H9 (cell line): Measurements from ENCODE around the gene LGALS12. TPM values are rescaled to one million over a fixed set of nuclear protein-coding genes. Genes with fewer than 3 reads are reported as not detected.

Experiments used
- DNase-seq: peaks from one replicate; pipeline ENCODE4 v3.0.0-alpha.2; 2017
- H2AFZ ChIP-seq: one replicate; pipeline ENCODE4 v1.6.1; 2013; ENCODE audit warnings: mild to moderate bottlenecking, low read length, control low read depth, moderate library complexity
- H2AK5ac ChIP-seq: 2 replicates; pipeline ENCODE4 v1.6.1; 2013; ENCODE audit warnings: low read length, control low read depth, mixed read lengths; ENCODE audit not compliant: insufficient read length
- H2BK120ac ChIP-seq: one replicate; pipeline ENCODE4 v1.6.1; 2013; ENCODE audit warnings: low read depth, mild to moderate bottlenecking, low read length, control low read depth, inconsistent platforms; ENCODE audit not compliant: poor library complexity, severe bottlenecking
- H2BK12ac ChIP-seq: 2 replicates; pipeline ENCODE4 v1.6.1; 2013; ENCODE audit warnings: low read length, control low read depth, mixed read lengths, low read depth; ENCODE audit not compliant: insufficient read length
- H2BK15ac ChIP-seq: 2 replicates; pipeline ENCODE4 v1.6.1; 2013; ENCODE audit warnings: low read depth, low read length, control low read depth
- H2BK20ac ChIP-seq: one replicate; pipeline ENCODE4 v1.6.1; 2013; ENCODE audit warnings: low read depth, mild to moderate bottlenecking, low read length, control low read depth, inconsistent platforms; ENCODE audit not compliant: poor library complexity, severe bottlenecking
- H2BK5ac ChIP-seq: 2 replicates; pipeline ENCODE4 v1.6.1; 2013; ENCODE audit warnings: low read length, control low read depth, mixed read lengths; ENCODE audit not compliant: insufficient read length
- H3K14ac ChIP-seq: 2 replicates; pipeline ENCODE4 v1.6.1; 2013; ENCODE audit warnings: low read length, control low read depth; ENCODE audit not compliant: insufficient read depth
- H3K18ac ChIP-seq: 2 replicates; pipeline ENCODE4 v1.6.1; 2013; ENCODE audit warnings: low read depth, mild to moderate bottlenecking, mixed read lengths, low read length, control low read depth; ENCODE audit not compliant: insufficient read length
- H3K23ac ChIP-seq: 2 replicates; pipeline ENCODE4 v1.6.1; 2013; ENCODE audit warnings: low read length, control low read depth, mixed read lengths, low read depth; ENCODE audit not compliant: insufficient read length
- H3K23me2 ChIP-seq: 2 replicates; pipeline ENCODE4 v1.6.1; 2013; ENCODE audit warnings: low read depth, mild to moderate bottlenecking, mixed read lengths, low read length, control low read depth; ENCODE audit not compliant: insufficient read length, poor library complexity, severe bottlenecking
- H3K27ac ChIP-seq: 2 replicates; pipeline ENCODE4 v1.5.1; 2013; ENCODE audit warnings: low read length, control low read depth, mixed read lengths, low read depth; ENCODE audit not compliant: insufficient read length
- H3K27me3 ChIP-seq: 2 replicates; pipeline ENCODE4 v1.6.1; 2013; ENCODE audit warnings: low read length, control low read depth, inconsistent platforms; ENCODE audit not compliant: insufficient read depth
- H3K4ac ChIP-seq: 2 replicates; pipeline ENCODE4 v1.6.1; 2013; ENCODE audit warnings: low read depth, mild to moderate bottlenecking, control low read depth, inconsistent platforms, low read length, moderate library complexity
- H3K4me1 ChIP-seq: 2 replicates; pipeline ENCODE4 v1.6.1; 2013; ENCODE audit warnings: low read length, control low read depth, inconsistent platforms; ENCODE audit not compliant: insufficient read depth
- H3K4me2 ChIP-seq: 2 replicates; pipeline ENCODE4 v1.6.1; 2013; ENCODE audit warnings: low read length, control low read depth, mixed read lengths; ENCODE audit not compliant: insufficient read length, insufficient read depth
- H3K56ac ChIP-seq: 2 replicates; pipeline ENCODE4 v1.6.1; 2013; ENCODE audit warnings: low read depth, mild to moderate bottlenecking, mixed read lengths, low read length, control low read depth; ENCODE audit not compliant: insufficient read length
- H3K79me1 ChIP-seq: 2 replicates; pipeline ENCODE4 v1.6.1; 2013; ENCODE audit warnings: low read depth, mild to moderate bottlenecking, moderate library complexity, low read length, control low read depth, inconsistent platforms; ENCODE audit not compliant: insufficient read depth, poor library complexity, severe bottlenecking
- H3K79me2 ChIP-seq: 2 replicates; pipeline ENCODE4 v1.6.1; 2013; ENCODE audit warnings: low read length, control low read depth, inconsistent platforms; ENCODE audit not compliant: insufficient read depth
- H3K9ac ChIP-seq: 2 replicates; pipeline ENCODE4 v1.6.1; 2013; ENCODE audit warnings: low read length, control low read depth, mixed read lengths; ENCODE audit not compliant: insufficient read length; ENCODE audit errors: extremely low read depth
- H3K9me3 ChIP-seq: one replicate; pipeline ENCODE4 v1.6.1; 2013; ENCODE audit warnings: low read depth, low read length, inconsistent platforms; ENCODE audit not compliant: control insufficient read depth
- H3T11ph ChIP-seq: one replicate; pipeline ENCODE4 v1.6.1; 2013; ENCODE audit warnings: mild to moderate bottlenecking, low read length, control low read depth, inconsistent platforms
- H4K20me1 ChIP-seq: one replicate; pipeline ENCODE4 v1.6.1; 2013; ENCODE audit not compliant: control insufficient read depth, insufficient read length, insufficient read depth
- H4K5ac ChIP-seq: 2 replicates; pipeline ENCODE4 v1.6.1; 2013; ENCODE audit warnings: low read depth, mild to moderate bottlenecking, mixed read lengths, low read length, control low read depth; ENCODE audit not compliant: insufficient read length
- H4K8ac ChIP-seq: replicated peaks from 2 replicates; pipeline ENCODE4 v1.6.1; 2013; ENCODE audit warnings: low read length, control low read depth, mixed read lengths, low read depth; ENCODE audit not compliant: insufficient read length
- H4K91ac ChIP-seq: 2 replicates; pipeline ENCODE4 v1.6.1; 2013; ENCODE audit warnings: low read depth, mild to moderate bottlenecking, moderate library complexity, mixed read lengths, low read length, control low read depth; ENCODE audit not compliant: insufficient read length
- H3K27ac Mint-ChIP-seq, 3 experiments: 2 replicates in 2 of 3; 3 replicates in 1 of 3; pipeline ENCODE4 v1.8.0; 2020 to 2021; ENCODE audit warnings: mixed read lengths in 3 of 3, mild to moderate bottlenecking in 1 of 3, moderate library complexity in 1 of 3
- H3K27me3 Mint-ChIP-seq: 2 replicates; pipeline ENCODE4 v1.8.0; 2021; ENCODE audit warnings: low read depth, mild to moderate bottlenecking, moderate library complexity, mixed read lengths
- H3K36me3 Mint-ChIP-seq, 3 experiments: 2 replicates in 2 of 3; 3 replicates in 1 of 3; pipeline ENCODE4 v1.8.0; 2020 to 2021; ENCODE audit warnings: low read depth in 3 of 3, mixed read lengths in 3 of 3; ENCODE audit not compliant: insufficient read depth in 1 of 3
- H3K4me1 Mint-ChIP-seq, 2 experiments: 2 replicates each; pipeline ENCODE4 v1.8.0; 2020; ENCODE audit warnings: mixed read lengths in 2 of 2
- H3K4me3 Mint-ChIP-seq, 2 experiments: 2 replicates in 1 of 2; 3 replicates in 1 of 2; pipeline ENCODE4 v1.8.0; 2020 to 2021; ENCODE audit warnings: mild to moderate bottlenecking in 2 of 2, mixed read lengths in 2 of 2, moderate library complexity in 1 of 2
- H3K9me3 Mint-ChIP-seq, 2 experiments: 2 replicates in 1 of 2; 3 replicates in 1 of 2; pipeline ENCODE4 v1.8.0; 2020; ENCODE audit warnings: mild to moderate bottlenecking in 2 of 2, mixed read lengths in 2 of 2, moderate library complexity in 1 of 2
- CTCF ChIP-seq: fragments of 200-600 bp; sonication (generic); conservative IDR thresholded peaks from 3 replicates; pipeline ENCODE4 v1.8.0; 2021; ENCODE audit warnings: antibody characterized with exemption, mild to moderate bottlenecking
- WGBS: extraction: QIAGEN DNeasy Blood & Tissue Kit; methylation state at CpG from one replicate; pipeline ENCODE4 v1.1.7; 2013; ENCODE audit warnings: missing lambda C conversion rate, low lambda C conversion rate, mixed read lengths; ENCODE audit not compliant: insufficient read length; ENCODE audit errors: extremely low coverage; 5-methylcytosine and 5-hydroxymethylcytosine counted together
- total RNA-seq: library from RNA; stranded (reverse); gene quantifications from 2 replicates; pipeline ENCODE4 v1.2.1, GENCODE V29; 2021

Gene LGALS12
- total RNA-seq, 1 experiment from 2014 or later: 1.9 TPM

- Histone ChIP-seq H3K23ac (no peak overlapping the region), H4K91ac (no peak overlapping the region), H3K9me3 (no peaks in the 10 kb centered on the region), H3K27ac (no peak overlapping the region), H4K8ac (no peak overlapping the region), H2AK5ac (no peak overlapping the region), H3T11ph (no peak overlapping the region), H3K4me2 (no peak overlapping the region), H2BK120ac (no peak overlapping the region), H2AFZ (no peak overlapping the region), H3K14ac (no peak overlapping the region; the same call in 1 of the 2 replicates), H2BK12ac (no peak overlapping the region), H4K20me1 (no peaks in the 10 kb centered on the region), H4K5ac (no peak overlapping the region), H3K4me1 (peaks cover 6% of the 10 kb centered on the region; the same call in 1 of the 2 replicates), H3K4ac (no peak overlapping the region), H2BK20ac (no peak overlapping the region), H3K23me2 (no peaks in the 10 kb centered on the region), H2BK5ac (no peak overlapping the region), H3K27me3 (0 out of 2 replicates have a peak, but pooled peaks cover 2% of the 10 kb centered on the region), H3K79me2 (no peaks in the 10 kb centered on the region), H3K56ac (no peak overlapping the region), H3K18ac (no peak overlapping the region), H3K79me1 (no peaks in the 10 kb centered on the region), H2BK15ac (no peak overlapping the region), H3K9ac (no peak overlapping the region)
- no peaks in the 10 kb centered on the region; the same call in 1 of the 2 replicates for H3K27me3 Mint-ChIP-seq
- no CpG with 5 or more reads among the region's 1 CpG for WGBS
- H3K27ac Mint-ChIP-seq: no peak overlapping the region
- H3K36me3 Mint-ChIP-seq: peaks cover 0 to 6% (median 0%) of the 10 kb centered on the region in 3 experiments; a peak in 2 of 7 replicates
- peaks cover 46 to 50% of the 10 kb centered on the region in 2 experiments for H3K4me1 Mint-ChIP-seq
- no peak for DNase-seq
- peaks cover 7 to 11% of the 10 kb centered on the region in 2 experiments for H3K9me3 Mint-ChIP-seq
- no peak overlapping the region for H3K4me3 Mint-ChIP-seq
- no peak for TF ChIP-seq CTCF
Observed at GRCh38 chr11:63535734-63536133, 29.9 kb downstream of the LGALS12 start.
